Mucosa of rectum (tissue), 2 donors: ENCODE measurements around the gene SPG7.

Experiments
- H3K27ac ChIP-seq, 2 donors: one replicate each; pipeline ENCODE4 v1.7.0; 2013; ENCODE audit warnings: inconsistent platforms in 2 of 2, low read depth in 2 of 2, low read length in 2 of 2
- H3K27me3 ChIP-seq, 2 donors: one replicate each; pipeline ENCODE4 v1.7.0; 2013; ENCODE audit warnings: low read length in 2 of 2; ENCODE audit not compliant: control insufficient read depth in 2 of 2, insufficient read depth in 2 of 2
- H3K36me3 ChIP-seq, 2 donors: one replicate each; pipeline ENCODE4 v1.7.0; 2013; ENCODE audit warnings: low read length in 2 of 2; ENCODE audit not compliant: control insufficient read depth in 2 of 2, insufficient read depth in 2 of 2
- H3K4me1 ChIP-seq, 2 donors: one replicate each; pipeline ENCODE4 v1.7.0; 2013; ENCODE audit warnings: low read length in 2 of 2, mild to moderate bottlenecking in 1 of 2; ENCODE audit not compliant: control insufficient read depth in 2 of 2, insufficient read depth in 2 of 2
- H3K4me3 ChIP-seq, 2 donors: one replicate each; pipeline ENCODE4 v1.7.0; 2013; ENCODE audit warnings: low read length in 2 of 2
- H3K9ac ChIP-seq, 2 donors: one replicate each; pipeline ENCODE4 v1.7.0; 2013; ENCODE audit warnings: low read length in 2 of 2, low read depth in 1 of 2, mild to moderate bottlenecking in 1 of 2
- H3K9me3 ChIP-seq, 2 donors: one replicate each; pipeline ENCODE4 v1.7.0; 2013; ENCODE audit warnings: low read length in 2 of 2; ENCODE audit not compliant: control insufficient read depth in 2 of 2
- donor health status: healthy.
- donor health status: Normal muscosa, but diverticular disease.

SPG7 gene

DNA sequence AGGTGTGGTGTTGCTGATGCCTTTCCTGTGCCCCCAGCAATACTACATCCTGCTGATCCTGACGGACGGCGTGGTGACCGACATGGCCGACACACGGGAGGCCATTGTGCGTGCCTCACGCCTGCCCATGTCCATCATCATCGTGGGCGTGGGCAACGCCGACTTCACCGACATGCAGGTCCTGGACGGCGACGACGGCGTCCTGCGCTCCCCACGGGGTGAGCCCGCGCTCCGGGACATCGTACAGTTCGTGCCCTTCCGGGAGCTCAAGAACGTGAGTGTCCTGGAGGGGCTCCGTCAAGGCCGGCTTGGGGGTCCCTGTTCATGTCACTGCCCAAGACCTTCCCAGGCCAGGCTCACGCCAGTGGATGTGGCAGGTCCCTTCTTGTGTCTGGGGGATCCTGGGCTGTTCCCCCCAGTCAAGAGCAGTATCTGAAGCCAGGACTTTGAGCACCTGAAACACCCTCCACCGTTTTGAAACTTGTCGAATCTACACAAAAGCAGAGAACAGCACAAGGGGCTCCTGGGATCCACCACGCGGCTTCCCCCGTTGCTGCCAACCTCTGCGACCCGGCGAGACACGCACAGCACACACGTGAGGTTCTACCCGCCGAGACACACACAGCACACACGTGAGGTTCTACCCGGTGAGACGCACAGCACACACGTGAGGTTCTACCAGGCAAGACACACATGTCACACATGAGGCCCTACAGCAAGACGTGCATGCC is 87.3 kb downstream of the SPG7 start:
- Histone ChIP-seq H3K4me1 (no peaks in the 10 kb centered on the region), H3K9me3 (no peaks in the 10 kb centered on the region), H3K36me3 (no peaks in the 10 kb centered on the region), H3K9ac (no peak overlapping the region), H3K27ac (no peak overlapping the region), H3K27me3 (peaks cover 5 to 7% of the 10 kb centered on the region in 2 donors), H3K4me3 (no peak overlapping the region)

DNA sequence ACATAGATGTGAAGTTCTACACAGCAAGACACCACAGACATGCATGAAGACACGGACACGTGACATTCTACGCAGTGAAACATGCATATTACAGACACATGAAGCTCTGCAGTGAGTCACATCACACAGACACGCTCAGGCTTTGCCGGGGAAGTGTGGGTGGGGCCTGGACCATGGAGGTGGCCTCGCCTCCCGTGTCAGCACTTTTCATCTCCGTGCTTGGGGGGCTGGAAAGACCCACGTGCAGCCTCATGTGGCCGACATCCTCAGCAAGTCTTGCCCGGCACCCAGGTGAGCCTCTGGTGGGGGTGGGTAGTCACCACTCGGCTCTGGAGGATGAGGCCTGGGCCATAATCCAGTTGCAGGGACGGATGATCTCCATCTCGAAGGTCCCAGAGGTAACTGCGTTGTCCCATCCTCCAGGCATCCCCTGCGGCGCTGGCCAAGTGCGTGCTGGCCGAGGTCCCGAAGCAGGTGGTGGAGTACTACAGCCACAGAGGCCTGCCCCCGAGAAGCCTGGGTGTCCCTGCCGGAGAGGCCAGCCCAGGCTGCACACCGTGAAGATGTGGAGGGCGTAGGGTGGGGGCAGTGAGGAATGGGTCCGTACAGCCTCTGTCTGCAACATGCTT is 88.0 kb downstream of the SPG7 start:
- Histone ChIP-seq H3K27me3 (peaks cover 5 to 7% of the 10 kb centered on the region in 2 donors), H3K27ac (no peak overlapping the region), H3K36me3 (no peaks in the 10 kb centered on the region), H3K4me3 (no peak overlapping the region), H3K9ac (no peak overlapping the region), H3K4me1 (no peaks in the 10 kb centered on the region), H3K9me3 (no peaks in the 10 kb centered on the region)

DNA sequence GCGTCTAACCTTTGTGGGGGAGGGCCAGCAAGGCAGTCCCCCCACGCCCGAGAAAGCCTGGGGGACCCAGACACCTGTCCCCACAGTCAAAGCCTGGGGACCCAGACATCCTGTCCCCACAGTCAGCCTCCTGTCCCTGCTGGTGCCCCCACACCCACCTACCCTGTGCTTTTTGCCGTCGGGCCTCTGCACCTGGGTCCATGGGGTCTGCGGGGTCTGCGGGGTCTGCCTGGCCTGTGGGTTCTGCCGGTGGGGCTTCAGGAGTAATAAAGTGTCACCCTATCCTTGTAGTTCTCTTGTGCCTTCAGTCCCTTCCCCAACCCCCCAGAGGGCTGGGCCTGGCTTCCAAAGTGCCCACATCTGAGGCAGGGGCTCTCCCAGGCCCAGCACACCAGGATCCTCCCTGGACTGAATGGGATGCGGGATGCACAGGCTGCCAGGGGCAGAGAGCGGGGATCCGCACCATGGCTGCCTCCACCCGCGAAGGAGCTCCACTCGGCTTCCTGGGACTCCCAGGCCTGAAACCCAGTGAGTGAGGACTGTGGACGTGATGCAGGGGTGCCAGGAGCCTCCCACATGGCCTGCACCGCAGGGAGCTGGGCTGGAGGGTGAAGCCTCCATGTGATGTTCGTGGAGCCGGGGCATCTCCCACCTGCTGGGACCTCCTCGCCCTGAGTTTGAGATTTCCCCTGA is 88.9 kb downstream of the SPG7 start:
- Histone ChIP-seq H3K4me1 (no peaks in the 10 kb centered on the region), H3K27ac (no peak overlapping the region), H3K36me3 (no peaks in the 10 kb centered on the region), H3K9me3 (no peaks in the 10 kb centered on the region), H3K9ac (no peak overlapping the region), H3K4me3 (no peak overlapping the region), H3K27me3 (peaks cover 5 to 7% of the 10 kb centered on the region in 2 donors)

DNA sequence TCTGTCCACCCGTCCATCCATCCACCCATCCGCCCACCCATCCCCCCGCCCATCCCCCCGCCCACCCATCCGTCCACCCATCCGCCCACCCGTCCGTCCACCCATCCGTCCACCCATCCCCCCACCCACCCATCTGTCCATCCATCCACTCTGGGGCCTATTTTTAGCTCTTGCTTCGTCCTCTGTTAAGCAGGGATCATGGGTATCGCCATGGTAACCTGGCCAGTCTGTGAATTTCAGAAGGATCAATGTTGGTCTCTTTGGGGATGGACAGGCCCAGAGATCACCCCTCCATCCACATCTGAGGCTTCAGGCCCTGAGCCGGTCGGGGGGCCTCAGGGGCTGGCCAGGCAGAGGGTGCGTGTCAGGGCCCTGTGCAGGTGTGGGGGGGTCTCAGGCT is 90.0 kb downstream of the SPG7 start:
- no peak overlapping the region for H3K9ac ChIP-seq
- H3K4me1 ChIP-seq = no peaks in the 10 kb centered on the region
- no peaks in the 10 kb centered on the region for H3K36me3 ChIP-seq
- no peak overlapping the region for H3K27ac ChIP-seq
- H3K4me3 ChIP-seq = no peak overlapping the region
- peaks cover 12 to 13% of the 10 kb centered on the region in 2 donors for H3K27me3 ChIP-seq
- no peaks in the 10 kb centered on the region for H3K9me3 ChIP-seq

DNA sequence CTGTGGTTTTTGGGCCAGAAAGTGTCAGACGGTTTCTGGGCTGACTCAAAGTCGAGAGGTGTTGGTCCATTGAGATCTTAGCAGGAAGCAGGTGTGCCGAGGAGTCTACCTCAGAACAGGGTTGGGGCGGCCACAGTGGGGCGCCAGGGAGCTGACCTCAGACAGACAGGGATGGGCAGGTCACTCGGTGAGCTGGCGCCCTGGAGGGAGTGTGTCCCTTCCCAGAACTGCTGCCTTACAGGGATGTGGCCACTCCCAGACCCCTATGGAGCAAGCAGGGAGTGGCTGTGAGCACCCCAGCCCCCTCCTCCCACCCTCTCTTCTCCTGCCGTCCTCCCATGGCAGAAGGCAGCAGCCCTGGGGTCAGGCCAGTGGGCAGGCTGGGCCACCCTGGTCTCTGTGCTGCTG is 91.3 kb downstream of the SPG7 start:
- no peak overlapping the region for H3K9ac ChIP-seq
- H3K9me3 ChIP-seq = no peaks in the 10 kb centered on the region
- H3K36me3 ChIP-seq = no peaks in the 10 kb centered on the region
- no peak overlapping the region for H3K27ac ChIP-seq
- H3K27me3 ChIP-seq = peaks cover 12 to 13% of the 10 kb centered on the region in 2 donors
- no peak overlapping the region for H3K4me3 ChIP-seq
- no peaks in the 10 kb centered on the region for H3K4me1 ChIP-seq

DNA sequence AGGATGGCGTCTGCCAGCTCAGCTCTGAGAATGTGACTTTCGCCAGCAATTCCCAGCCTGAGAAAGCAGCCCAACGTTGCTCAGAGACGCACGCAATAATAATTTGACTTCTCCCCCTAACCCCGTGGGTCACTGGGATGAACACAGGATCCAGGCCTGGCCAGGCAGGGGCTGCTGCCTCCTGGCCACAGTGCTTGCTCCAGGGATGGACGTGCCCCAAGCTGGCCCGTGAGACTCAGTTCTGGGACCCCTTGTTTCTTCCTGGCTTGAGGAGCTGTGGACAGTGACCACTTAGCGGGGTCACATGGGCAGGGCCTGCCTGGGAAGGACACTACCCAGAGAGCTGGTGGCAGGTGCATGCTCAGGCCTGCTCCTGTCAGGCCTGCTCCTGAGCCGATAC is 91.7 kb downstream of the SPG7 start:
- Histone ChIP-seq H3K9me3 (no peaks in the 10 kb centered on the region), H3K9ac (no peak overlapping the region), H3K4me3 (no peak overlapping the region), H3K36me3 (no peaks in the 10 kb centered on the region), H3K27ac (no peak overlapping the region), H3K27me3 (peaks cover 12 to 15% of the 10 kb centered on the region in 2 donors), H3K4me1 (no peaks in the 10 kb centered on the region)

DNA sequence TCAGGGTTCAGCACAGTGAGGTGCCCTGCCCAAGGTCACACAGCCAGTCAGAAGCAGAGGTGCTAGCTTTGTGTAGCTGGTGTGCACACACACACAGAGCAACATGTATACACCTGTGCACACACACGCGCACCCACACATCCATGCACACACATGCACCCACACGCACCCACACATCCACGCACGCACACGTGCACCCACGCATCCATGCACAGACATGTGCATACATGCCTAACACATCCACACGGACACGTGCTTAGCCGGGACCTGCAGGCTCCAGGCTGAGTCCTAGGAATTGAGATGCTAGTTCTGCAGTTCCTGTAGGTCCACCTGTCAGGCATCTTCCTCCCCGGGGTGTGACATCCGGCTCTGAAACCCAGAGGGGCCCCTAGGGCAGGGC is 92.2 kb downstream of the SPG7 start:
- H3K9ac ChIP-seq = no peak overlapping the region
- no peak overlapping the region for H3K4me3 ChIP-seq
- H3K27me3 ChIP-seq = peaks cover 12 to 21% of the 10 kb centered on the region in 2 donors
- H3K4me1 ChIP-seq = no peaks in the 10 kb centered on the region
- H3K9me3 ChIP-seq = no peaks in the 10 kb centered on the region
- no peaks in the 10 kb centered on the region for H3K36me3 ChIP-seq
- H3K27ac ChIP-seq = no peak overlapping the region

DNA sequence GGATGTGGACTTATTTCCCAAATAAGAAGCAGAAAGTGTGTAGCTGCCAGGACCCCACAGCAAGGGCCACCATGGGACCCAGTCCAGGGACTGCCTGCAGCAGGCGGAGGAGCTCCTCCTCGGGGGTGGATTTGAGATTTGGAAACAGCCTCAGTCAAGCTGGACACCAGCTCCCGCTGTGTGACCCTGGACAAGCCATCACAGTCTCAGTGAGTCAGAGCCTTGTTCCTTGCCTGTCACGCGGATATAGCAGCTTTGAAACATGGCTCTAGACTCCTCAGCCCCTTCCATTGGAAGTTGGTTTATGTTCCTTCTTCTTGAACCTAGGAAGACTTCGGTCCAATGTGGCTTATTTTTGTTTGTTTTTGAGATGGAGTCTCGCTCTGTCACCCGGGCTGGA is 92.8 kb downstream of the SPG7 start:
- Histone ChIP-seq H3K4me3 (no peak overlapping the region), H3K9me3 (no peaks in the 10 kb centered on the region), H3K36me3 (no peaks in the 10 kb centered on the region), H3K4me1 (no peaks in the 10 kb centered on the region), H3K9ac (no peak overlapping the region), H3K27ac (no peak overlapping the region), H3K27me3 (peaks cover 12 to 24% of the 10 kb centered on the region in 2 donors)

DNA sequence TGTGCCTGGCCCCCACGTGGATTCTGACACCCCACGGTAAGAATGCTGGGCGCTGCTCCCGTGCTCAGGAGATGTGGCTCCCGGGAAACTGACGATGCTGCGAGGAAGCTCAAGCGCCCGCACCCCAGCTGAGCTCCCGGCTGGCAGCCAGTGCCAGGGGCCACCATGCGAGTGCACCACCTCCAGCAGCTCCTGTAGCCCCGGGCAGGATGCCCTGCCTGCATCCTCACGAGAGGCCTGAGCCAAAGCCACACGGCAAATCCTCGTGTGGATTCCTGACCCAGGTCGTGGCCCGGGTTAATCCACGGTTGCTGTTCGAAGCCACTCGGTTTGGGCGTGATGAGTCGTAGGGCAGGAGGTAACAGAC is 93.7 kb downstream of the SPG7 start:
- Histone ChIP-seq H3K9me3 (no peaks in the 10 kb centered on the region), H3K27ac (no peak overlapping the region), H3K9ac (no peak overlapping the region), H3K36me3 (no peaks in the 10 kb centered on the region), H3K4me1 (no peaks in the 10 kb centered on the region), H3K4me3 (no peak overlapping the region), H3K27me3 (peaks cover 12 to 26% of the 10 kb centered on the region in 2 donors)

DNA sequence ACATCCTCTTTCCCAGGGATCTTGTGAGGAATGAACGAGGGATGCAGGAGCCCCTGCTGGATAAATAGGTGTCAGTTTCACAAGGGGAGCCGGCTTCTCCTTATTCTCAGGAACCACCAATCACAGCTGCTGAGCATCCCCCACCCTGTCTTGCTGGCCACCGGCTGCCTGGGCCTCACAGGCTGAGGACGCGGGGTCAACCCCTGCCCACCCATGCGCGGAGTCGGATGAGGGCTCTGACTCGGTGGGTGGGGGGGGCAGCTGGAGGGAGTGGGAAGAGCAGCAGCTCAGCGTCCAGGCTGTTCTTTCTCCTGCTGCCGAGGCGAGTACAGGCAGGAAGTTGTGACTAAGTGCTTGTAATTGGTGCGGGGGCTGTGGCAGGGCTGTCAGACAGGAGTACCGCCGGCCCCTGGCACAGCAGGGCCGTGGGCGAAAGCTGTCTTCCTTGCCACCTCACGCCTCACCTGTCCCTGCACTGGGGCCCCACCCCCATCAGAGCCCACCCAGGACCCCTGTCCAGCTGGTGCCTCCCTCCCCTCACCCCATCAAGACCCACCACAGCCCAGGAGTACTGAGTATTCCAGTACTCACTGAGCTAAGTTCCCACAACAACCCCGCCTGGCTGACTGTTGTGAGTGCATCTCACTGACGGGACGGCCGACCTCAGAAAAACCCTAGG is 94.2 kb downstream of the SPG7 start:
- no peaks in the 10 kb centered on the region for H3K9me3 ChIP-seq
- H3K4me1 ChIP-seq = no peaks in the 10 kb centered on the region
- no peaks in the 10 kb centered on the region for H3K36me3 ChIP-seq
- no peak overlapping the region for H3K9ac ChIP-seq
- peaks cover 14 to 26% of the 10 kb centered on the region in 2 donors for H3K27me3 ChIP-seq
- H3K27ac ChIP-seq = no peak overlapping the region
- H3K4me3 ChIP-seq = no peak overlapping the region
